Measurements from ENCODE around the gene ESR2. TPM values are rescaled to one million over a fixed set of nuclear protein-coding genes. Genes with fewer than 3 reads are reported as not detected.

Gene ESR2
- total RNA-seq, 4 donors from 2014 or later = 0.14 to 1.4 TPM; not detected in 2

GRCh38 chr14:64061706-64062105 lies 232.5 kb downstream of the ESR2 start:
- no peaks in the 10 kb centered on the region for H3K27me3 ChIP-seq
- no peak overlapping the region for H3K4me3 ChIP-seq
- peaks cover 0 to 12% (median 3%) of the 10 kb centered on the region in 4 donors for H3K36me3 ChIP-seq
- TF ChIP-seq EP300 (IDR thresholded peaks at IDR 0.05; ENCODE audit: low read depth) (no peak), CTCF (IDR thresholded peaks at IDR 0.05) (no peak), POLR2A (IDR thresholded peaks at IDR 0.05) (no peak), POLR2AphosphoS5 (IDR thresholded peaks at IDR 0.05) (no peak)
- no peaks in the 10 kb centered on the region for H3K9me3 ChIP-seq
- intact Hi-C loops (cut with DNase I; ENCODE audit: low total_unique reads) = no loop called here
- no peak for DNase-seq
- in situ Hi-C loops (cut with MboI; ENCODE audit: low pct_ligation_motif_present in 1 of 4, low pct_unique_long_range_greater_than_20kb in 1 of 4, low sequenced_read_pairs in 3 of 4) = no loop called here
- no peak overlapping the region for H3K27ac ChIP-seq
- 93 to 98% methylated on average over 1 of the region's 1 CpG for WGBS, 2 donors (ENCODE audit: low coverage in 1 of 2)
- peaks cover 0 to 3% (median 0%) of the 10 kb centered on the region in 4 donors for H3K4me1 ChIP-seq

GRCh38 chr14:64061115-64061514 lies 233.1 kb downstream of the ESR2 start:
- H3K27me3 ChIP-seq = no peaks in the 10 kb centered on the region
- peaks cover 0 to 3% (median 0%) of the 10 kb centered on the region in 4 donors for H3K4me1 ChIP-seq
- in situ Hi-C loops (cut with MboI; ENCODE audit: low pct_ligation_motif_present in 1 of 4, low pct_unique_long_range_greater_than_20kb in 1 of 4, low sequenced_read_pairs in 3 of 4) (no loop called here), intact Hi-C loops (cut with DNase I; ENCODE audit: low total_unique reads) (no loop called here)
- no peak overlapping the region for H3K27ac ChIP-seq
- peaks cover 0 to 12% (median 3%) of the 10 kb centered on the region in 4 donors for H3K36me3 ChIP-seq
- DNase-seq = no peak
- TF ChIP-seq POLR2AphosphoS5 (IDR thresholded peaks at IDR 0.05) (no peak), POLR2A (IDR thresholded peaks at IDR 0.05) (no peak), CTCF (IDR thresholded peaks at IDR 0.05) (no peak), EP300 (IDR thresholded peaks at IDR 0.05; ENCODE audit: low read depth) (no peak)
- no peaks in the 10 kb centered on the region for H3K9me3 ChIP-seq
- H3K4me3 ChIP-seq = no peak overlapping the region
- WGBS, 2 donors (ENCODE audit: low coverage in 1 of 2) = 80 to 81% methylated on average over 1 of the region's 1 CpG

- no peaks in the 10 kb centered on the region for H3K9me3 ChIP-seq
- H3K36me3 ChIP-seq = peaks cover 0 to 12% (median 3%) of the 10 kb centered on the region in 4 donors
- 90 to 92% methylated on average over 3 to 5 of the region's 5 CpGs for WGBS, 2 donors (ENCODE audit: low coverage in 1 of 2)
- peaks cover 0 to 3% (median 0%) of the 10 kb centered on the region in 4 donors for H3K4me1 ChIP-seq
- in situ Hi-C loops (cut with MboI; ENCODE audit: low pct_ligation_motif_present in 1 of 4, low pct_unique_long_range_greater_than_20kb in 1 of 4, low sequenced_read_pairs in 3 of 4) (no loop called here), intact Hi-C loops (cut with DNase I; ENCODE audit: low total_unique reads) (no loop called here)
- no peak overlapping the region for H3K4me3 ChIP-seq
- peak; percentile 42 for DNase-seq
- H3K27me3 ChIP-seq = no peaks in the 10 kb centered on the region
- TF ChIP-seq EP300 (IDR thresholded peaks at IDR 0.05; ENCODE audit: low read depth) (no peak), CTCF (IDR thresholded peaks at IDR 0.05) (peak; percentile 31 to 65 (median 53))
- H3K27ac ChIP-seq = peak overlapping the region in 1 of 4 donors; percentile 8
These were observed 233.5 kb downstream of the ESR2 start for GRCh38 chr14:64060648-64061096.

GRCh38 chr14:64060199-64060545 lies 234.0 kb downstream of the ESR2 start:
- Histone ChIP-seq H3K36me3 (peaks cover 0 to 7% (median 3%) of the 10 kb centered on the region in 4 donors), H3K4me1 (peaks cover 0 to 3% (median 0%) of the 10 kb centered on the region in 4 donors), H3K27me3 (no peaks in the 10 kb centered on the region), H3K4me3 (no peak overlapping the region), H3K9me3 (no peaks in the 10 kb centered on the region), H3K27ac (peak overlapping the region in 2 of 4 donors; percentile 8 to 13)
- peak; percentile 38 for DNase-seq
- in situ Hi-C loops (cut with MboI; ENCODE audit: low pct_ligation_motif_present in 1 of 4, low pct_unique_long_range_greater_than_20kb in 1 of 4, low sequenced_read_pairs in 3 of 4) (no loop called here), intact Hi-C loops (cut with DNase I; ENCODE audit: low total_unique reads) (no loop called here)
- WGBS, 2 donors (ENCODE audit: low coverage in 1 of 2) = no CpG with 5 or more reads among the region's 1 CpG
- TF ChIP-seq CTCF (IDR thresholded peaks at IDR 0.05) = no peak
- TF ChIP-seq POLR2AphosphoS5 (IDR thresholded peaks at IDR 0.05) = no peak
- no peak for TF ChIP-seq EP300 (IDR thresholded peaks at IDR 0.05; ENCODE audit: low read depth)
- no peak for TF ChIP-seq POLR2A (IDR thresholded peaks at IDR 0.05)

All from transverse colon (tissue), 4 donors.